ENCODE measurements around the gene MRPS2.
"Not testable (repeated sequence)": the region's sequence is repeated elsewhere in the genome, so short reads cannot be mapped to it uniquely, and the experiment has no call there.

DNA sequence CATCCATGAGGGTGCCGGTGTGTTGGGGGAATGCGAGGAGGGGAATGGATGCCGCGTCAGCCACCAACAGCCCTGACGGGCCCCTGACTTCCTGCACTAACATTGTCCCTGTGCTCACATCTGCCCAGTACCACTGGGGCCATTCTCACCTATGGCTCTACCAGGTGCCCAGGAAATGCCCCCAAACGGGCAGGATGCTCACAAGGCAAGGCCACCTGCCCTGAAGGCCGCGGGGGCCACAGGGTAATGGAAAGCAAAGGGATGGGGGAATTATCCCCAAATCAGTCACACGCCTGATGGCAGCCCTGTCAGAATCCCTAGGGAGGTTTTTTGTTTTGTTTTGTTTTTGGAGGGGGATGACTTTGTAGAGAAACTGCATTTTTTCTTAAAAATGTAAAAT is 13.4 kb downstream of the MRPS2 start:
- not testable (repeated sequence) for TF ChIP-seq POLR2A (IDR thresholded peaks at IDR 0.05)
- TF ChIP-seq, protein P1, sequence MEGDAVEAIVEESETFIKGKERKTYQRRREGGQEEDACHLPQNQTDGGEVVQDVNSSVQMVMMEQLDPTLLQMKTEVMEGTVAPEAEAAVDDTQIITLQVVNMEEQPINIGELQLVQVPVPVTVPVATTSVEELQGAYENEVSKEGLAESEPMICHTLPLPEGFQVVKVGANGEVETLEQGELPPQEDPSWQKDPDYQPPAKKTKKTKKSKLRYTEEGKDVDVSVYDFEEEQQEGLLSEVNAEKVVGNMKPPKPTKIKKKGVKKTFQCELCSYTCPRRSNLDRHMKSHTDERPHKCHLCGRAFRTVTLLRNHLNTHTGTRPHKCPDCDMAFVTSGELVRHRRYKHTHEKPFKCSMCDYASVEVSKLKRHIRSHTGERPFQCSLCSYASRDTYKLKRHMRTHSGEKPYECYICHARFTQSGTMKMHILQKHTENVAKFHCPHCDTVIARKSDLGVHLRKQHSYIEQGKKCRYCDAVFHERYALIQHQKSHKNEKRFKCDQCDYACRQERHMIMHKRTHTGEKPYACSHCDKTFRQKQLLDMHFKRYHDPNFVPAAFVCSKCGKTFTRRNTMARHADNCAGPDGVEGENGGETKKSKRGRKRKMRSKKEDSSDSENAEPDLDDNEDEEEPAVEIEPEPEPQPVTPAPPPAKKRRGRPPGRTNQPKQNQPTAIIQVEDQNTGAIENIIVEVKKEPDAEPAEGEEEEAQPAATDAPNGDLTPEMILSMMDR (IDR thresholded peaks at IDR 0.05 in 8 of 11, conservative IDR thresholded peaks at IDR 0.05 in 3 of 11), result not testable (repeated sequence)

All from spleen (tissue), 7 donors.